AG04449 (cell line): ENCODE data around the gene FBXO5.

Source experiments
- CTCF ChIA-PET: fragments of 350-600 bp; formaldehyde crosslinking; extraction: SDS; loops from one replicate; lab custom pipeline; 2021; ENCODE audit warnings: antibody characterized with exemption; lab: Yijun Ruan, JAX
- POLR2A ChIA-PET: fragments of 400-600, 350-600 bp; formaldehyde crosslinking; extraction: SDS; loops from one replicate; lab custom pipeline; 2020; ENCODE audit warnings: antibody characterized with exemption, inconsistent platforms; lab: Yijun Ruan, JAX
- DNase-seq: peaks from one replicate; pipeline ENCODE4 v3.0.0-alpha.2; 2010; ENCODE audit warnings: low read depth, low spot score
- H3K4me3 ChIP-seq: 2 replicates; pipeline ENCODE4 v1.5.1; 2011; ENCODE audit warnings: low read depth, mild to moderate bottlenecking, control low read depth, low read length
- TF ChIP-seq, protein P1 (sequence below): IDR thresholded peaks from one replicate; pipeline ENCODE4 v1.5.1; 2011; ENCODE audit warnings: mild to moderate bottlenecking, moderate library complexity, low read length, control low read depth, inconsistent platforms; ENCODE audit not compliant: insufficient read depth; ENCODE audit errors: missing control alignments

The FBXO5 gene

DNA sequence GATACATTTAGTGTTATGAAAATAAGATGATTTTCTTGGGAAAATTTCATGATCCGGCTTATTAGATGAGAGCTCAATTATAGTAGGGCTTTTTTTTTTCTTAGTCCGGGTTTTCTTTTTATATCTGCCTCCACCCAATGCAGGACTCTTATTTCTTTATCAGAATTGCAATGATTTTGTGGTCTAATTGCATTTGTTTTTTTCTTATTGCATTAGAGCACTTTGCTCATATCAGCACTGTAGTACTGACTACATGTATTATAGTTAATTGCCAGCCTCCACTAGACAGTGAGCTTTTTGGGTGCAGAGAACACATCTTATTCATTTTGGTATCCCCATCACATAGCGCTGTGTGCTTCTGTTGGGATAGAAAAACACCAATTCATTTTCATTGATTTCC is 50.0 kb downstream of the FBXO5 start:
- TF ChIP-seq, protein P1, sequence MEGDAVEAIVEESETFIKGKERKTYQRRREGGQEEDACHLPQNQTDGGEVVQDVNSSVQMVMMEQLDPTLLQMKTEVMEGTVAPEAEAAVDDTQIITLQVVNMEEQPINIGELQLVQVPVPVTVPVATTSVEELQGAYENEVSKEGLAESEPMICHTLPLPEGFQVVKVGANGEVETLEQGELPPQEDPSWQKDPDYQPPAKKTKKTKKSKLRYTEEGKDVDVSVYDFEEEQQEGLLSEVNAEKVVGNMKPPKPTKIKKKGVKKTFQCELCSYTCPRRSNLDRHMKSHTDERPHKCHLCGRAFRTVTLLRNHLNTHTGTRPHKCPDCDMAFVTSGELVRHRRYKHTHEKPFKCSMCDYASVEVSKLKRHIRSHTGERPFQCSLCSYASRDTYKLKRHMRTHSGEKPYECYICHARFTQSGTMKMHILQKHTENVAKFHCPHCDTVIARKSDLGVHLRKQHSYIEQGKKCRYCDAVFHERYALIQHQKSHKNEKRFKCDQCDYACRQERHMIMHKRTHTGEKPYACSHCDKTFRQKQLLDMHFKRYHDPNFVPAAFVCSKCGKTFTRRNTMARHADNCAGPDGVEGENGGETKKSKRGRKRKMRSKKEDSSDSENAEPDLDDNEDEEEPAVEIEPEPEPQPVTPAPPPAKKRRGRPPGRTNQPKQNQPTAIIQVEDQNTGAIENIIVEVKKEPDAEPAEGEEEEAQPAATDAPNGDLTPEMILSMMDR, result no peak
- H3K4me3 ChIP-seq, result no peak overlapping the region
- ChIA-PET POLR2A (no interaction called here), CTCF (no interaction called here)
- DNase-seq, result no peak

GRCh38 chr6:152922706-152923105 is 60.1 kb downstream of the FBXO5 start:
- CTCF ChIA-PET, result interaction anchor here (1.0 to 1.2 kb wide), 3 partner anchors 20 to 26 kb away, joined by 3 to 4 read pairs (median 3); no protein-coding TSS in a partner anchor
- TF ChIP-seq, protein P1, result no peak
- H3K4me3 ChIP-seq, result no peak overlapping the region

More at GRCh38 chr6:152922706-152923105, 60.1 kb downstream of the FBXO5 start:
- POLR2A ChIA-PET, result no interaction called here
- no peak for DNase-seq
